ENCODE results near the gene HHIPL2.

HHIPL2 gene

DNA sequence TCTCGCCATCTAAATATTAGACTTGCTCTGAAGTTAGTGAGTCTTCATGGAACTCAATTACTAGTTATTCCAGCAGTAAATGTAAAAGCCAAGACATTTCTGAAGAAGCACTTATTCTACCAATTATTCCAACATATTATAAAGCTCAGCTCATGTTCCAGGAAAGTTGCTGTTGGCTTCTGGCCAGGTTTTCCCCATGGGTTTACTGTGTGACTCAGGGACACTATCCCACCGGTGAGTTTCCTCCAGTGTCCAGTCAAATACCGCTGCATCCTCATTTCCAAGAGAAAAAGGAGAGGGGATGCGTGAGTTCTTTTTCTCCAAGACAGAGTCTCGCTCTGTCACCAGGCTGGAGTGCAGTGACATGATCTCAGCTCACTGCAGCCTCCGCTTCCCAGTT, 9.2 kb upstream of the HHIPL2 start:
- TF ChIP-seq, protein P1, sequence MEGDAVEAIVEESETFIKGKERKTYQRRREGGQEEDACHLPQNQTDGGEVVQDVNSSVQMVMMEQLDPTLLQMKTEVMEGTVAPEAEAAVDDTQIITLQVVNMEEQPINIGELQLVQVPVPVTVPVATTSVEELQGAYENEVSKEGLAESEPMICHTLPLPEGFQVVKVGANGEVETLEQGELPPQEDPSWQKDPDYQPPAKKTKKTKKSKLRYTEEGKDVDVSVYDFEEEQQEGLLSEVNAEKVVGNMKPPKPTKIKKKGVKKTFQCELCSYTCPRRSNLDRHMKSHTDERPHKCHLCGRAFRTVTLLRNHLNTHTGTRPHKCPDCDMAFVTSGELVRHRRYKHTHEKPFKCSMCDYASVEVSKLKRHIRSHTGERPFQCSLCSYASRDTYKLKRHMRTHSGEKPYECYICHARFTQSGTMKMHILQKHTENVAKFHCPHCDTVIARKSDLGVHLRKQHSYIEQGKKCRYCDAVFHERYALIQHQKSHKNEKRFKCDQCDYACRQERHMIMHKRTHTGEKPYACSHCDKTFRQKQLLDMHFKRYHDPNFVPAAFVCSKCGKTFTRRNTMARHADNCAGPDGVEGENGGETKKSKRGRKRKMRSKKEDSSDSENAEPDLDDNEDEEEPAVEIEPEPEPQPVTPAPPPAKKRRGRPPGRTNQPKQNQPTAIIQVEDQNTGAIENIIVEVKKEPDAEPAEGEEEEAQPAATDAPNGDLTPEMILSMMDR (conservative IDR thresholded peaks at IDR 0.05; ENCODE audit: low read depth, low read length): no peak
- peak; percentile 14 for DNase-seq (ENCODE audit: low read depth)
- no peak overlapping the region for H3K4me3 ChIP-seq (ENCODE audit: low read depth, low read length)

DNA sequence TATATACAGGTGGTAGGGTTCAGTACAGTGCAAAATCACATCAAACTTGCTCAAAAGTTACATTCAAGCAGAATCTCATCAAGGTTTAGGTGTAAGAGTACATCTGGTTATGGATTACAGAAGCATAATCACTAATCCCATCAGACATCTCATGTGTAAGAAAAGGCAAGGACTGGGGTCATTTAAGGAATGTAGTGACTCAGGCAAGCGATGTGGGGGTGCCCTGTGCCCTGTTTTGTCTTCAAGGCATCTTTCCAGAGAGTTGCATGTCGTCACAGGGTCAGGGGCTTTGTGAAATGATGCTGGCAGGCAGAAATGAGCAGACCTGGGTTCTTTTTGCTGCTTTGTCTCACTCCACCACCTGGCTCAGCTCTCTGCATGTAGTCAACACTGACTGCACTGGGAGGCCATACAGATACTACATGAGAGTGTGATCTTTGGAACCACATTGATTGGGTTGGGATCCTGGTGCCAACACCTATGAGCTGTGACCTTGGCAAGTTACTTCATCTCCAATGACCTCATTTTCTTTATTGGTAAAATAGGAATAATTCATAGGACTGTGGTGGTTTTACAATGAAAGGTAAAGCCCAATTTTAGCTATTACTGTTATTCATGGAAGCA, 8.2 kb upstream of the HHIPL2 start:
- DNase-seq (ENCODE audit: low read depth): peak; percentile 46
- TF ChIP-seq, protein P1 (conservative IDR thresholded peaks at IDR 0.05; ENCODE audit: low read depth, low read length): no peak
- H3K4me3 ChIP-seq (ENCODE audit: low read depth, low read length): no peak overlapping the region

DNA sequence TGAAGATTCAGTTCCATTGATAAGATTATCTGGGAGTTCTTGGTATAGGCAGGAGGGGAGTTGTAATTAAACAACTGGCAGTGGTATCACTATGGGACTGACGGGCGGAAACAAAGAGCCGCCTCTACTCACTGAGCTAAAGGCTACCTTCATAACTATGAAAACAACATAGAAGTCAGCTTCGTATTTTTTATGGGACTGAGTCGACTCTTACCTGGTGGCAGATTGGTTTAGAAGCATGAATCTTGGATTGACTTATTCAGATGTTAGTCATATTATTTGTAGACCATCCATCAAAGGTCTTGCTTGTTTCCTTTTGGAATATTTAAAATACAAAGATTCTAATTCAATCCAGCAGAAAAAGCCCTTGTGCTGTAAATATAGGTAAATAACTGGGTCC, 6.3 kb upstream of the HHIPL2 start:
- H3K4me3 ChIP-seq (ENCODE audit: low read depth, low read length): no peak overlapping the region
- TF ChIP-seq, protein P1 (conservative IDR thresholded peaks at IDR 0.05; ENCODE audit: low read depth, low read length): no peak
- DNase-seq (ENCODE audit: low read depth): no peak

DNA sequence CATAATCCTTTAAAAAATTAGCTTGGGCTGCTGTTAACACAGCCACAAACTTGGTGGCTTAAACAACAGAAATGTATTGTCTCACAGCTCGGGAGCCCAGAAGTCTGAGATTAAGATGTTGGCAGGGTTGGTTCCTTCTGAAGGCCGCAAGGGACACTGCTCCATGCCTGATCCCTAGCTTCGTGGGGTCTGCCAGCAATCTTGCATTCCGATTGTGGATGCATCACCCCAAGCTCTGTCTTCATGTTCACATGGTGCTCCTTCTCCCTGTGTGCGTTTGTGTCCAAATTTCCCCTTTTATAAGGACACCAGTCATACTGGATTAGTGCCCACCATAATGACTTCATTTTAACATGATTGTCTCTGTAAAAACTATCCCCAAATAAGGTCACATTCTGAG, 5.0 kb upstream of the HHIPL2 start:
- DNase-seq (ENCODE audit: low read depth): no peak
- TF ChIP-seq, protein P1 (conservative IDR thresholded peaks at IDR 0.05; ENCODE audit: low read depth, low read length): no peak
- H3K4me3 ChIP-seq (ENCODE audit: low read depth, low read length): no peak overlapping the region

DNA sequence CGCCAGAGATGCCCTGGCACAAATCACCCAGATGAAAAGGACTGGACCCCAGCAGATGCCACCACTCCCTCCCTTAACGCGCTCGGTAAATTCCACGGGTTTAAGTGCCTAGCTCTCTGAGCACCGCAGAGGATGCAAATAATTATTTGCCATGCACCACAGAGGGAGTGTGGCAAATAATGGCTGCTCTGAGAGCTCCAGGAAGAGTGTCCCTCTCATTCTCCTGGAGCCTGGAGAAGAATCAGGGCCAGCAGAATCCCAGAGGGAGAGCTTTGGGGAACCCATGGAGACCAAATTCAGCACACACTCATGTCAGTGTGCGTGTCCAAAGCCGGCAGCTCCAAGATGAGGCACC, 667 bp downstream of the HHIPL2 start:
- H3K4me3 ChIP-seq (ENCODE audit: low read depth, low read length): no peak overlapping the region
- no peak for DNase-seq (ENCODE audit: low read depth)
- TF ChIP-seq, protein P1 (conservative IDR thresholded peaks at IDR 0.05; ENCODE audit: low read depth, low read length): no peak

- peak; percentile 78 for DNase-seq (ENCODE audit: low read depth)
- no peak overlapping the region for H3K4me3 ChIP-seq (ENCODE audit: low read depth, low read length)
- TF ChIP-seq, protein P1 (conservative IDR thresholded peaks at IDR 0.05; ENCODE audit: low read depth, low read length): no peak
Observed at GRCh38 chr1:222546548-222547259, 1.2 kb downstream of the HHIPL2 start.

- DNase-seq (ENCODE audit: low read depth): no peak
- no peak overlapping the region for H3K4me3 ChIP-seq (ENCODE audit: low read depth, low read length)
- TF ChIP-seq, protein P1 (conservative IDR thresholded peaks at IDR 0.05; ENCODE audit: low read depth, low read length): no peak
Observed at GRCh38 chr1:222546091-222546490, 1.8 kb downstream of the HHIPL2 start.
